Bronchial epithelial cell (primary cell): ENCODE results near the gene DSCAML1. TPM values are rescaled to one million over a fixed set of nuclear protein-coding genes. Genes with fewer than 3 reads are reported as not detected.

Source experiments
- DNase-seq: peaks from one replicate; pipeline ENCODE4 v3.0.0-alpha.2; 2010; ENCODE audit warnings: low read depth
- FAIRE-seq: peaks from 2 replicates; lab custom pipeline; 2011; peaks lifted over from hg19 to GRCh38; lab: Jason Lieb, UNC
- H3K27me3 ChIP-seq: 2 replicates; pipeline ENCODE4 v1.5.1; 2011; ENCODE audit warnings: low read length; ENCODE audit not compliant: control insufficient read depth, insufficient read depth
- H3K36me3 ChIP-seq: 2 replicates; pipeline ENCODE4 v1.5.1; 2011; ENCODE audit warnings: low read length; ENCODE audit not compliant: control insufficient read depth, insufficient read depth
- H3K4me3 ChIP-seq: 2 replicates; pipeline ENCODE4 v1.5.1; 2011; ENCODE audit warnings: mild to moderate bottlenecking, low read depth, low read length, control low read depth
- CTCF ChIP-seq: IDR thresholded peaks from 2 replicates; pipeline ENCODE4 v1.5.1; 2011; ENCODE audit warnings: mild to moderate bottlenecking, moderate library complexity, low read length, control low read depth, inconsistent platforms; ENCODE audit not compliant: insufficient read depth, severe bottlenecking
- total RNA-seq: library from RNA; depleted of rRNA; stranded (reverse); fragments of >200 nt; gene quantifications from 2 replicates; pipeline ENCODE4 v1.2.1, GENCODE V29; 2014

Gene DSCAML1
- total RNA-seq, 1 donor from 2014 or later: under 0.01 TPM

- no peak for TF ChIP-seq CTCF
- no peak overlapping the region for H3K4me3 ChIP-seq
- peaks cover 5% of the 10 kb centered on the region for H3K27me3 ChIP-seq
- no peaks in the 10 kb centered on the region for H3K36me3 ChIP-seq
- no peak for DNase-seq
- FAIRE-seq: no peak
Measured at GRCh38 chr11:117702946-117703598, 93.9 kb downstream of the DSCAML1 start.

GRCh38 chr11:117701781-117702180 is 95.2 kb downstream of the DSCAML1 start:
- Histone ChIP-seq H3K27me3 (peaks cover 3% of the 10 kb centered on the region), H3K36me3 (no peaks in the 10 kb centered on the region), H3K4me3 (no peak overlapping the region)
- DNase-seq (no peak), FAIRE-seq (peak; percentile 23)
- TF ChIP-seq CTCF: no peak

- no peak overlapping the region for H3K4me3 ChIP-seq
- no peak for TF ChIP-seq CTCF
- DNase-seq (no peak), FAIRE-seq (no peak)
- peaks cover 3% of the 10 kb centered on the region for H3K27me3 ChIP-seq
- no peaks in the 10 kb centered on the region for H3K36me3 ChIP-seq
Measured at GRCh38 chr11:117700551-117700950, 96.5 kb downstream of the DSCAML1 start.

- TF ChIP-seq CTCF: no peak
- no peak for FAIRE-seq
- no peaks in the 10 kb centered on the region for H3K27me3 ChIP-seq
- DNase-seq: no peak
- no peaks in the 10 kb centered on the region for H3K36me3 ChIP-seq
- H3K4me3 ChIP-seq: no peak overlapping the region
Measured at GRCh38 chr11:117697319-117697718, 99.7 kb downstream of the DSCAML1 start.

GRCh38 chr11:117696540-117696939 is 100.5 kb downstream of the DSCAML1 start:
- Histone ChIP-seq H3K4me3 (no peak overlapping the region), H3K36me3 (no peaks in the 10 kb centered on the region), H3K27me3 (no peaks in the 10 kb centered on the region)
- no peak for DNase-seq
- no peak for FAIRE-seq
- no peak for TF ChIP-seq CTCF

DNA sequence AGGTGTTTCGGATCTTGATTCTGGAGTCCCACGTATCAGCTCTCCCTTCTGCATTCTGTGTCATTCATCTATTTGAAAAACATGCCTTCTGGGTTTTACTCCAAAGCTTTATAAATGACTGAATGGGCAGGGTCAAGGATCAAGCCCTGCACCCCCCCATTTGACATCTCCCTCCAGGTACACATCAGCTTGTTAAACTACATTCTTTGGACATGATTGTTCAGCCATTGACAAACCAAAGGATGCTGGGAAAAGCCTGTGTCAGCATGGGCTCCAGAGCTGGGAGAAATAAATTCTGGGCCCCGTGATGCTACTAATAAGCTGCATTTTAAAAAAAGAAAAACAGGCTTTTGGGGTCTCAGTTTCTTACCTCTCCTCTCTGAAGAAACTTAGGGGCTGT is 103.7 kb downstream of the DSCAML1 start:
- TF ChIP-seq CTCF: no peak
- FAIRE-seq (no peak), DNase-seq (peak; percentile 63)
- no peak overlapping the region for H3K4me3 ChIP-seq
- H3K27me3 ChIP-seq: no peaks in the 10 kb centered on the region
- H3K36me3 ChIP-seq: no peaks in the 10 kb centered on the region
